T-helper 9 cell (primary cell): Measurements from ENCODE around the gene RIT1.
A peak's percentile ranks its signal among the peaks of the same experiment; 100 is the strongest.

Source experiments
- DNase-seq: peaks from one replicate; pipeline ENCODE4 v3.0.0-alpha.2; 2020
- total RNA-seq, 2 donors: gene quantifications; one replicate each; lab custom pipeline; 2026; lab: John Stamatoyannopoulos, UW

The RIT1 gene, protein sequence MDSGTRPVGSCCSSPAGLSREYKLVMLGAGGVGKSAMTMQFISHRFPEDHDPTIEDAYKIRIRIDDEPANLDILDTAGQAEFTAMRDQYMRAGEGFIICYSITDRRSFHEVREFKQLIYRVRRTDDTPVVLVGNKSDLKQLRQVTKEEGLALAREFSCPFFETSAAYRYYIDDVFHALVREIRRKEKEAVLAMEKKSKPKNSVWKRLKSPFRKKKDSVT
- total RNA-seq, result 51.9 to 91.7 reads per million in 2 donors

DNA sequence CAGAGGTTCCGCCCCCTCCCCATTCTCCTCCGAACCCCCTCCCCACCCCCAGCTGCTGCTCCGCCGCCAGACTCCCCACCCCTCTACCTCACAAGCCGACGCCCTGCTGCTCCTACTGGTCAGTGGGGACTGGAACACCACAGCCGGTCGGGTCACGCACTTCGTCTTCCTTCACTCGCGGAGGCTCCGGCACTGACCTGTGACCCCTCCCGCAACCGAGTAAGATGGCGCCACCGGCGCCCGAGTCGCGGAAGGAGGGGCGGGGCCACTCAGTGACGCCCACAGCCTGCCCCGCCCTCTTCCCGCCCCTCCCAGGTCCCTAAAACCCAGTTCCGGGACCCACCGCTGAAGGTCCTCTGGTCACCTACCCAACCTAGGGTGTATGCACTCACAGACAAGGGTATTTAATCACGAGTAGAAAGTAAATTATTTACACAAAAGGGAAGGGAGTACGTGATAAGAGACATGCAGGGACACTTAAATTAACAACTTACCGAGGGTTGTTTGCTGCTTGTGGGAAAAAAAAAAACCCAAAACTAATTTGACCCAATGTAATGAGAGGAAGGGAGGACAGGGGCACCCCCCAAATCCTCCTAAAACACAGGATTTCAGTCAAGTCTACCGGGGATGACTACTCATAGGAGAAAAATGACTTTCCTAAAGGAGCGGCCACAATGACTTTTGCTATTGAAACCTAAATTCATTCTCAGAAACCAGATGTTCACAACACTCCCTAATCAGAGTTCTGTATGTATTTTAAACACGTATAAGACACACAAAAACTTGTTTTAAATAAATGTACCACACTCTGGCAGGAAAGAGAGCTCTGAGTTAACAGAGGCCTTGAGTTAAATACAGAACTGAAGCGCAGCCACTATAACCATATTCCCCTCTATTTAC lies at the start of gene RIT1:
Gene RIT1 (minus strand): TSS at position 194 of the 900 bp plus-strand sequence. CDS start 588 bp downstream, outside the sequence.
- peak; percentile 85 for DNase-seq

DNA sequence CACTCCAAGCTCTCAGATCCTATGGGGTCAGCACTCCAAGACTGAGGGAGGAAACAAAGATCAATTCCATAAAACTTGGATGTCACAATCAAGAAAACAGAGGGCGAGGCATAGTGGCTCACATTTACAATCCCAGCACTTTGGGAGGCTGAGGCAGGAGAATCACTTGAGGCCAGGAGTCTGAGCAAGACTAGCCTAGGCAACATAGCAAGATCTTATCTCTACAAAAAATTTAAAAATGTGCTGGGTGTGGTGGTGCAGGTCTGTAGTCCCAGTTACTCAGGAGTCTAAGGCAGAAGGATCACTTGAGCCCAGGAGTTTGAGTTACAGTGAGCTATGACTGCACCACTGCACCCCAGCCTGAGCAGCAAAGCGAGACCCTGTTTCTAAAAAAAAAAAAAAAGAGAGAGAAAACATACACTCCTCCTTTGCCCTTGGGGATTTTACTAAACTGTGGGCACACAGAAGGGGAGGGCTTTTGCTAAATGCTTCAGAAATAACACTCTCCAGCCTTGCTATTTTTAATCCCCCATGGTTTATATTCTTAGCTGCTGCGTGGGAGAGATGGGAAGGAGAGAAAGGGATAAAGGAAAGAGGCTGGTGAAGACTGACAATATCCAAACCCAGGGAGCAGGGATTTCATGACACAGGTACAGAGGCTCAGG lies 49.1 kb upstream of the RIT1 start:
- no peak for DNase-seq

DNA sequence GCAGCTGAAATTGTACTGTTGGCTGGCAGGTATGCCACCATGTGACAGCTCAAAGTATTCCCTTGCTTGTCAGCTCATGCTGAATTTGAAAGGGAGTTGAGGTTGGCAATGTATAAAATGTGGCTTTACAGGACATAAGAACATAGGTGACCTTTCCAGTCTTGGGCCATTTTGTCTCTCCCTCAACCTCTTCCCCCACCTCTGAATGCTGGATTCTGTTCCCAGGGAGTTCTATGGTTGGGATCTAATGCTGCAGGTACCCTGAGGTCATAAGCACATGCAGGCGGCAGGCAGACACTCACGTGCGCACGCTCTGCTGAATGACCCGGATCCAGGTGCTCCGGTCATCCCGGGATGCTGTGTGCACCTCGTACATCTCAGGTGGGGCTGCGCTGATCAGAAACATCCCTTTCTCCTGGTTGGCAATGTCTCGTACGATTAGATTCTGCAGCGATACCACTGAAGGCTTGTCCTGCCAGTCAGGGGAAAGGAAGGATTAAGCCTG lies 46.3 kb upstream of the RIT1 start:
- no peak for DNase-seq

DNA sequence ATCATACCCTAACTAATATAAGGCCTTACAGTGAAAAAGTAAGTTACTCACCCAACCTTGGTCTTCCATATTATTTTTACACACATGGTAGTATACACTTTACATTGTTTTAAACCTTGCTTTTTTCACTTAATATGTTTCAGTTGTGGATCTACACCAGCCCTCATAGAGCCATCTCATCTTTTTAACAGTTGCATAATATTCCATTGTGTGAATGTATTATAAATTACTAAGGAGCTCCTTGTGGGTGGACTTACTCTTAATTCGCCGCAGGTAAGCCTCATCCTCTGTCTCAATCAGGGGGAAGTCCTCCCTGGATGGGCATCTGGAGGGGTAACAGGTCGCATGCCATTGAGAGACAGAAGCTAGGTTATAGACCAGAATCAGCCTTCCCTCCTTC lies 43.5 kb upstream of the RIT1 start:
- no peak for DNase-seq

DNA sequence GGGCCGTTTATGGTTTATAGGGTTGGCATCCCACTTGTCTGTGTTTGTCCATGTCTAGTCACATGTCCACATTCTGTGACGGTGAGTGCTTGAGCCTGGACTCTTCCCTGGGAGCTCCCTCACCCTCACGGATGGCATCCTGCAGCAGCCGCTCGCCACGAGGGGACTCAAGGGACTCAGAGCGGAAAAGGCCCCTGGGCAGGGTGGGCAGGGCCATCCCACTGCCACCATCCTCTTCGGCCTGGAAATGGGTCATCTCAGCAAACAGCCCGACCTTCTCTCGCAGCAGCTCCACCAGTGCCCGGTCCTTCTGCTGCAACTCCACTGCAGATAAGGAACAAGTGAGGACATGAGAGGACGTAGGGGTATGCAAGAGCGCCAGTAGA lies 41.3 kb upstream of the RIT1 start:
- DNase-seq, result no peak

DNA sequence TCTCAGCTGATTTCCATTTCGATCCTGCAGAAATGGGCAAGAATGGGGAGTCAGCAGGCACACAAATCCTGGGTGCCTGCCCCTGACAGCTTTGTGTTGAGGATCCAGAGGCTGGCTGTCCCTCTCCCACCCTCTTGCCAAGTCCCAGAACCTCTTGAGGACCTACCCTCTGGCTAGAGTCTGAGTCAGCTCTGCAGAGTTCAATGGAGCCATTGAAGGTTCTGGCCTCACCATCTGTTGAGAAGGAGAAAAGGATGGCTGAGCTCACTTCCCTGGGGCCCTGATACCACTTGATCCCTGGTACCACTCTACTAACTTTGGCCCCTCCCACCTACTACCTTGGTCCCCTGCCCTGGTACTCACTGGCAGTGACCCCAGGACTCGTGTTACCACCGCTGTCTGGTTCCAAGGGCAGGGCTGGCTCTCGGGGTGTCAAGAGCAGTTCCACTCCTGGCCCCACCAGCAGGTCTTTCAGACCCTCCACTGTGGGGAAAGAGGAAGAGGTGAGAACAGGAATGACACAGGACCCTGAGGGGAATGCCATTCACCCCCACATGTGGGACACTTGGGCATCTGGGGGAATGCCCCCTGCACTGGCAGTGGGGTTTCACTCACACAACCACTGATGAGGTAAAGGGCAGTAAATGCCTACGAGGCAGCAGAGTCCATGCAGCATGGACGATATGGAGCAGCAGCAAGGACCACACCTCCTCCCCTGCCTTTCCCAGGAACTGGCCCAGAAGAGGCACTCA lies 40.8 kb upstream of the RIT1 start:
- DNase-seq, result no peak

DNA sequence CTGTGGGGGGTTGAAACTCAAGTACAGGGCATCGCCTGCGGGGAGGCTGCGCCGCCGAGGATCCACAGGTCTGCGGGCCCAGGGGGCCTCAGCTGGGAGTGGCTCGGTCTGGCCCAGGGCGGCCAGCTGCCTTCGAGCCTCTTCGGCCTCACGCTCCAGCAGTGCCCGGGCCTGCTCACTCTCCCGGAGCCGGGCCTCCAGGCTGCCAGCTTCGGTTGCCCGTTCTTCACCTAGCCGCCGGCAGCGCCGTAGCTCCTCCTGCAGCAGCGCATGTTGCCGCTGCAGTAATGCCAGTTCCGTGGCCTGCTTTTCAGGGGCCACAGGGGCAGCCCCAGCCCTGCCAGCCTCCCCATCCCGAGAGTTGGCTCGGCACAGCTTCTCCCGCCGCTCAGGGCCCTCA lies 39.7 kb upstream of the RIT1 start:
- no peak for DNase-seq

DNA sequence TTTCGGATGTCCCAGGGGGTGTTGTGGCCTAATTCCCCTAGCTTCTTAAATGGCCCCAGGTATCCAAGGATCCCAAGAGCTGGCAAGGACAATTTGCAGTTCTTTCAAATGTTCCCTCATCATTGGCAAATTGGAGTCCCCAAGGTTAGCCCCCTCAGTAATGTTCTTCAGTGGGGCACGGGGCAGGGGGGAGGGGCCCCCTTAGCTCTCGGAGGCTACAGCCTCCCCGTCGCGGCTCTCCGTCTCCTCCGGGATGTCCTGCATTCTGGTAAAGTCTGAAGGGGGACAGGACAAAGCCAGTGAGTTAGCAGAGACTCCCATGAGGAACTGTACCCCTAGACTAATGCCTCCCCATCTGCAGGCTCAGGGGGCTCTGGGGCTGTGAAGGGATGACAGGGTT lies 36.6 kb upstream of the RIT1 start:
- no peak for DNase-seq

DNA sequence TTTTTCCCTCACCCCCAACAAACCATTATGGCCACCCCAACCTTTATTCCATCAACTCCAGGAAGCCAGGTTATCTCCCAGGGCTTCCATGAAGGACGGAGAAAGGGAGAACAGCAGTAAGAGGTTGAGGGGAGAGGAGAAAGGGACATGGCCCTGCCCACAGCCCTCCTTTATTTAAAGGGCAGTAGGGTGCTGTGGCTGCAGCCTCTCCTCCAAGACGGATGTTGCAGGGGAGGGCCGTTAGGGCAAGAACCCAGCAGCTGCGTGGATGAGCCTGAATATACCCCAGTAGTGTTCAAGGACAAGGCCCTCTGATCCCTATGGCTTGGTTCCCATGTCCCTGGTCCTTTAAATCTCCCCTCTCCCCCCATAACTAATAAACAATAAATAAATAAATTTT lies 36.1 kb upstream of the RIT1 start:
- no peak for DNase-seq

DNA sequence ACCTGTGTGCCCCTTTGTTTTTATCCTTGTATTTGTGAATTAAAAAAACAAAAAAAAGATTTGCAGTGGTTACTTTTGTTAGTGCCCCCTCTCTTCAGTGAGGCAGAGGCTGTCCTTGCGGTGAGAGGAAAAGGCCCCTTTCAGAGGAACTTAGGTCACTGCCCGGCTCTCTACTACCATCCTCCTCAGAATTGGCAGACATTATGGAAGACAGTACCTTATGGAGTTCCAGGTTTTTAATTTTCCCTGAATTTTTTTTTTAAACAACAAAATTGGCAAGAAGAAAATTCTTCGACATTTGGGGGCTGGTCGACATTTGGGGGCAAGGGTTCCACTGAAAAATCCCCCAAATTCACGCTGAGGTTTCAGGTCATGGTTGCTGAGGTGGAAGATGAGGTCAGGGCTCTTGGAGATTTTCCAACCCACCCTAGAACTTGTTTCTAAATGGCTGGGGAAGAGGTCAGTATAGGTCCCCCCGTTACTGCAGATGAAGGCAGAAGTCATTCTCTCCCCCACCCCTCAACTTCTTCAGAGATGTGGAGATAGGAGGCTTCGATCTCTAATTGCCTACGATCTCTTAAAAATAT lies 35.6 kb upstream of the RIT1 start:
- DNase-seq, result no peak

DNA sequence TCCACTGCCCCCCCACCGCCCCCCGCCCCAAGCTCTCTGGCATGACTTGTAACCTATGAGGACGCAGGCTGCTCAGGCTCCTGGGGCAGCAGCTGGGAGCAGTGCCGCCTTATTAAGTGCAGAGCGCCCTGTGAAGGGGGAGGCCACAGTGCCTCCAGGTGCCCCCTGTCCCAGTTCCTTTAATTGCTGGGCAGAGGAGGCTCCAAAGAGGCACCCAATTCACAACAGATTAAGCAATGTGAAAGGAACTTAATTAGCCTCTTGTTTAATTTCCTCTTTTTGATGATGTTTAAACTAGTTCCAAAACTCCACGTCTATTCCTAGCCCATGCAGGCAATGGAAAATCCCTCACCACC lies 33.3 kb upstream of the RIT1 start:
- DNase-seq, result no peak

DNA sequence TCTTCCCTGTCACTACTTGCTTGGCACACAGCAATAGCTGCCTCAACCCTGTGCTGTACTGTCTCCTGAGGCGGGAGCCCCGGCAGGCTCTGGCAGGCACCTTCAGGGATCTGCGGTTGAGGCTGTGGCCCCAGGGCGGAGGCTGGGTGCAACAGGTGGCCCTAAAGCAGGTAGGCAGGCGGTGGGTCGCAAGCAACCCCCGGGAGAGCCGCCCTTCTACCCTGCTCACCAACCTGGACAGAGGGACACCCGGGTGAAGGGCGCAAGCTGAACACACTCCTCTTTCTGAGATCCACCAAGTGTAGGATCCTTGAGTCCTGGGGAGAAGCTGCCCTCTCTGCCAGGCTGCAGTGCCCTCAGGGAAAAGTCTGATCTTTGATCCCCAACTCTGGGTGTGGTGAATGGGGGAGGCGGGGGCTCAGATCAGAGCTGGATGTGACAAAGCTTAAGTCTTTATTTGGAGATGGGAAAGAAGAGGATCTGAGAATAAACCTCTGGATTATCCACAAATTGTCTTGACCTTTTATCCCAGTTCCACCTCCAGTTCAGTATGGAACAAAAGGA lies 31.5 kb upstream of the RIT1 start:
- no peak for DNase-seq

DNA sequence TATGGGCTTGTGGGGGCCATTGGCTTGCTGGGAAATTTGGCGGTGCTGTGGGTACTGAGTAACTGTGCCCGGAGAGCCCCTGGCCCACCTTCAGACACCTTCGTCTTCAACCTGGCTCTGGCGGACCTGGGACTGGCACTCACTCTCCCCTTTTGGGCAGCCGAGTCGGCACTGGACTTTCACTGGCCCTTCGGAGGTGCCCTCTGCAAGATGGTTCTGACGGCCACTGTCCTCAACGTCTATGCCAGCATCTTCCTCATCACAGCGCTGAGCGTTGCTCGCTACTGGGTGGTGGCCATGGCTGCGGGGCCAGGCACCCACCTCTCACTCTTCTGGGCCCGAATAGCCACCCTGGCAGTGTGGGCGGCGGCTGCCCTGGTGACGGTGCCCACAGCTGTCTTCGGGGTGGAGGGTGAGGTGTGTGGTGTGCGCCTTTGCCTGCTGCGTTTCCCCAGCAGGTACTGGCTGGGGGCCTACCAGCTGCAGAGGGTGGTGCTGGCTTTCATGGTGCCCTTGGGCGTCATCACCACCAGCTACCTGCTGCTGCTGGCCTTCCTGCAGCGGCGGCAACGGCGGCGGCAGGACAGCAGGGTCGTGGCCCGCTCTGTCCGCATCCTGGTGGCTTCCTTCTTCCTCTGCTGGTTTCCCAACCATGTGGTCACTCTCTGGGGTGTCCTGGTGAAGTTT lies 30.8 kb upstream of the RIT1 start:
- no peak for DNase-seq

DNA sequence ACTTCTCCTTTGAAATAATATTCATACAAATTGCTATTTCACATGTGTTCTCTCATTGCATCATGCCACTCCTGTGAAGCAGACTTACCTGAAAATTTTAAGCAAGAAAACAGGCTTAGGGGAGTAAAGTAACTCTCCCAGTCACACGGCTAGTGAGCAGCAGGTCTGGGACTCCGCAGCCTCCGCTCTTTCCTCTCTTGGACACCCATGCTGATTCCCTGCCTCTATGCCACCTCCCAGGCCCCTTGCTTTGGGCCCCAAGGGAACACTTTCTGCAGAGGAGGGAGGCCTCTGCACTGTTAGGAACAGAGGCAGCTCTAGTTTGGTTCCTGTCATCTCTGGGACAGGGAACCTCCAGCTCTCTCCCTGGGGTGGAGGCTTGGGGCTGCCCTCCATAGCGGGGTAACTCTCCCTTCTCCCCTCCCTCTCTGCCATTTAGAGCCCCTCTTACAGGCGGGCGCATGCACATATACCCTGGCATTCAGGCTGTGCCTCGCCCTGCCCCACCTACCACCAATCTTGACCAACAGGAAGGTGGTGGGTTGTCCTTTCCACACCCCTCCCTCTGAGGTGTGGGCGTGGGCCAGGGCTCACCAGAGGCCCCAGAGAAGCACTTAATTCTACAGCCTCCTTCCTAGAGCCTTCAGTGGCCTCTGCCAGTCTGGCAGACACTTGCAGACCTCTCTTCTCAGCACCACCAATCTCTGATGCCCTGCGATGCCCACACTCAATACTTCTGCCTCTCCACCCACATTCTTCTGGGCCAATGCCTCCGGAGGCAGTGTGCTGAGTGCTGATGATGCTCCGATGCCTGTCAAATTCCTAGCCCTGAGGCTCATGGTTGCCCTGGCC lies 30.1 kb upstream of the RIT1 start, which contains the start of gene RXFP4:
Gene RXFP4 (plus strand): TSS at position 646 of the 852 bp plus-strand sequence. CDS start 72 bp downstream, at position 718.
- no peak for DNase-seq

DNA sequence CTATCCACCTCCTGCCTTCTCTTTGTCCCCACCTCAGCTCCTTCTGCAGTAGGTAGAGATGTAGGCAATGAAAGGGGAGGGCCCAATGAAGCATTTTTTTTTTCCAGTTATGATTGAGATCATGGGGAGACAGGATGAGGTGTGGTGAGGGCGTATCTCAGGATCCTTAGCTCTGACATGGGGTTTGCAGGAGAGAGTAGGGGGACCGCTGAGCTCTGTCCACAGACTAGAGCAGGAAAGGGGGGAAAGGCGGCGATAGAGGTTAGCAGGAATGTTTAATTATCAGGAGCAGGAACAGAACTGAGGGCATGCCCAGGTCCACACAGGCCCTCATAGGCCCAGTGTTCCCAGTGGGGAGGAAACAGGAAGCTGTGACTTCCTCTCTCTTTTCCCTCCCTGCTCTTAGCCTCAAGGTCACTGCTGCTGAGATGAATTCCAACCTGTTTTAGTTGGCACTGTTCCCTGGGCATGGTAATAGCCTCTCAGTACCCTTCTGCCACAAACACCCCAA lies 29.4 kb upstream of the RIT1 start:
- DNase-seq, result no peak

DNA sequence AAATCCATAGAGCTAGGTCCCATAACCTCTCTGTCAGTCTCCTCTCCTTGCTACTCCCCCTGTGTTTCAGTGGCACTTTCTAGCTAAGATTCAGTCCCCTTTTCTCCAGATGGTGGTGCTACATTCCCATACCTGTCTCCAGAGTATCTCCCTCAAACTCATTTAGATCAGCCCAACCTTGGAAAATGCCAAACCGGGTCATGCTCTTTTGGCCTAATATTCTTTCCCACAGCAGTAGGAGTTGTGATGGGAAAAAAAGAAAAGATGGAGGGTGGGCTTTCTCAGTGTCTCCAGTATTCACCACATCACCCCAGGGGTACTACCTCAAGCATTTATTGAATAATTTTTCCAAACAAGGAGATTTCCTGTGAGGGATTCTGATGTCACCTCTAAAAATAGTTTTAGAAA lies 27.1 kb upstream of the RIT1 start:
- DNase-seq, result no peak

DNA sequence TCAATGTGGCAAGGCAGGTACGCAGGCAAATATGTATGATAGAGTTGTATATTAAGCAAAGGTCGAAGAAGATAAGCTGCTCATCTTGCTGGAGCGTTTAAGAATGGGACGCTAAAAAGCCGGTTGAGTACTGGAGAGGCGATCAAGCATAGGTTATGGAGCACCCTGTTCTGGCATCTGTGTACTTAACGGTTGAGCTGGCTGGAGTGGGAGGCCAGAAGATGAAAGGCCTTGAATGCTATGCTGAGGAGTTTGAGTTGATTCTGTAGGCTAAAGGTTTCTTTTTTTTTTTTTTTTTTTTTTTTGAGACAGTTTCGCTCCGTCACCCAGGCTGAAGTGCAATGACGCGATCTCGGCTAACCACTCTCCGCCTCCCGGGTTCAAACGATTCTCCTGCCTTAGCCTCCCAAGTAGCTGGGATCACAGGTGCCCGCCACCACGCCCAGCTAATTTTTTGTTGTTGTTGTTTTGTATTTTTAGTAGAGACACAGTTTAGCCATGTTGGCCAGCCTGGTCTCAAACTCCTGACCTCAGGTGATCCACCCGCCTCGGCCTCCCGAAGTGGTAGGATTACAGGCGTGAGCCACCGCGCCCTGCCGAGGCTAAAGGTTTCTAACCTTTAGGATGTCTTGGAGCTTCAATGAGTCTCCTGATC lies 23.9 kb upstream of the RIT1 start:
- DNase-seq, result no peak

DNA sequence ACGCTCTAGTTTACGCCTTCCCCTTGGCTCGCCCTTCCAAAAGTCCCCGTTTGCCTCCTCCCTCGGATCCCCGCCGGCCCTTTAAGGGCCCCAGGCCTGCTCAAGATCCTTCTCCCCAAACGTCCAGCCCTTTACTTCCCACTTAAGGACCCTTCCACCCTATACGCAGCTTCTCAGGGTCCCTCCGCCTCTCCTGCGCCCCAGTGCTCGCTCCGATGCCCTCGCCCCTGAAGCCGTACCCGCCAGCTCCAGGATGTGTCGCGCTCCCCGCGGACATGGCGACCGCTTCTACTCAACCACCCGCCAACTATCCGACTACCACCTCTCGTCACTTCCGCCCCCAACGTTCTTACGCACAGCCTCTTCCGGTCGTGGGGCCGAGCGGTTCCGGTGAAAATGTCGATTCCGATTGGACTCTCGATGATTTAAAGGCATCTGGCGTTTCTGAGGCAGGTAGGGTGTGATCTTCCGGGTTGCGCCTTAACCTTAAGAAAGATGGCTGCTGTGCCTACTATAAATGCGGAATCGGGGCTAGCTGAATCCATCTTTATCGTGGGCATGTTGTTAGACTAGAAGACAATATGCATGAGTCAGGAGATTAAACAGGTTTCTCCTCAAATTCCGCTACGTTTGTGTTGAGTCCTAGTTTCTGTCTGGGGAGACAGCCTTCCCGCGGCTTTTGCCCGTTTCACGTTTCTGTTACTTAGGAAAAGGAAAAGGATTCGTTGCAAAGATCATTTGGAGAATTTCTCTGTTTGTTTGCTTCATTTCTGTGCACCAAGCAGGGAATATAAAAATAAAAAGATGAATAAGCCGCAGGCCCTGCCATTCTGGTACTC lies 23.2 kb upstream of the RIT1 start, which contains the start of gene KHDC4:
Gene KHDC4 (minus strand): TSS at position 317 of the 839 bp plus-strand sequence. CDS start 40 bp downstream, at position 277.
- peak; percentile 86 for DNase-seq
